GF-D8 (cell line): Measurements from ENCODE around the gene MAPKBP1.
"Not testable (repeated sequence)": the region's sequence is repeated elsewhere in the genome, so short reads cannot be mapped to it uniquely, and the experiment has no call there.

ENCODE experiments used
- DNase-seq: peaks from one replicate; lab custom pipeline; 2025; lab: John Stamatoyannopoulos, UW

The MAPKBP1 gene, protein sequence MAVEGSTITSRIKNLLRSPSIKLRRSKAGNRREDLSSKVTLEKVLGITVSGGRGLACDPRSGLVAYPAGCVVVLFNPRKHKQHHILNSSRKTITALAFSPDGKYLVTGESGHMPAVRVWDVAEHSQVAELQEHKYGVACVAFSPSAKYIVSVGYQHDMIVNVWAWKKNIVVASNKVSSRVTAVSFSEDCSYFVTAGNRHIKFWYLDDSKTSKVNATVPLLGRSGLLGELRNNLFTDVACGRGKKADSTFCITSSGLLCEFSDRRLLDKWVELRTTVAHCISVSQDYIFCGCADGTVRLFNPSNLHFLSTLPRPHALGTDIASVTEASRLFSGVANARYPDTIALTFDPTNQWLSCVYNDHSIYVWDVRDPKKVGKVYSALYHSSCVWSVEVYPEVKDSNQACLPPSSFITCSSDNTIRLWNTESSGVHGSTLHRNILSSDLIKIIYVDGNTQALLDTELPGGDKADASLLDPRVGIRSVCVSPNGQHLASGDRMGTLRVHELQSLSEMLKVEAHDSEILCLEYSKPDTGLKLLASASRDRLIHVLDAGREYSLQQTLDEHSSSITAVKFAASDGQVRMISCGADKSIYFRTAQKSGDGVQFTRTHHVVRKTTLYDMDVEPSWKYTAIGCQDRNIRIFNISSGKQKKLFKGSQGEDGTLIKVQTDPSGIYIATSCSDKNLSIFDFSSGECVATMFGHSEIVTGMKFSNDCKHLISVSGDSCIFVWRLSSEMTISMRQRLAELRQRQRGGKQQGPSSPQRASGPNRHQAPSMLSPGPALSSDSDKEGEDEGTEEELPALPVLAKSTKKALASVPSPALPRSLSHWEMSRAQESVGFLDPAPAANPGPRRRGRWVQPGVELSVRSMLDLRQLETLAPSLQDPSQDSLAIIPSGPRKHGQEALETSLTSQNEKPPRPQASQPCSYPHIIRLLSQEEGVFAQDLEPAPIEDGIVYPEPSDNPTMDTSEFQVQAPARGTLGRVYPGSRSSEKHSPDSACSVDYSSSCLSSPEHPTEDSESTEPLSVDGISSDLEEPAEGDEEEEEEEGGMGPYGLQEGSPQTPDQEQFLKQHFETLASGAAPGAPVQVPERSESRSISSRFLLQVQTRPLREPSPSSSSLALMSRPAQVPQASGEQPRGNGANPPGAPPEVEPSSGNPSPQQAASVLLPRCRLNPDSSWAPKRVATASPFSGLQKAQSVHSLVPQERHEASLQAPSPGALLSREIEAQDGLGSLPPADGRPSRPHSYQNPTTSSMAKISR (N-terminal part only)

DNA sequence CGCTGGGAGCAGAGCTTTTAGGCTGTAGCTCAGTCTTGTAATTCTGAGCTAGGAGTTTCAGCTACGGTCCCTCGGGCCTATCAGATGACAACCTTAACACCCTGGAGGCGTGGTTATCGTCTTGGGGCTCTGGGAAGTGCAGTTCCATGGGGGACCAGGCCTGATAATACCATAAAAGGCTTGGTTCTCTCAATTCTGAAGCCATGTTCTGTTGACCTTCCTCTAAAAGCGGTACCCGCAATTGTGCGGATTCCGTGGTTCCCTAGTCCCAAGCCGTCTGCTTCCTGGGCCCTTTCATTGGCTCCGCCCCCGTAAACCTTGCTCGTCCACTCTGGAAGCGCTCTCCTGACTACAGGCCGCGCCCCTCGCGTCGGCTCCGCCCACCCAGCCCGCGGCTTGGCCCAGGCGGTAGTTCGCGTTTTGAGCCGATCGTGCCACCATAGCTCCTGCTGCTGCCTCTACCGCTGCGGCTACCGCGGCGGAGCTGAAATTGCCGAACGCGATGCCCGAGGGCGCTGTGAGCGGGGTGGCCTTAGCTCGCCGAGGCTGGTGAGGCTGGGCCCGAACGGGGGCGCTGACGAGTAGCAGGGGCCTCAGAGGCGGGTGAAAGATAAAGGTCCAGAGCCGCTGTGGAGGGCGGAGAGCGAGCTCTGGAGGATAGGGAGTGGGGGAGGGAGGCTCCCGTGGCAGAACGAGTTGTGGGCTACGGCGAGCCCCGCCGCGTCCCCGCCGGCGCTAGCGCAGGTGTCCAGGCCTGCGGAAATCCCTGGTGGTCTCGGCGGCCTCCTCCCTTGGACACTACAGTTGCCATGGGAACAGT, at the start of gene MAPKBP1:
MAPKBP1 (plus strand) TSS at position 423 of the 820 bp plus-strand sequence. CDS start 792 bp downstream, outside the sequence.
- DNase-seq = peak; percentile 80

DNA sequence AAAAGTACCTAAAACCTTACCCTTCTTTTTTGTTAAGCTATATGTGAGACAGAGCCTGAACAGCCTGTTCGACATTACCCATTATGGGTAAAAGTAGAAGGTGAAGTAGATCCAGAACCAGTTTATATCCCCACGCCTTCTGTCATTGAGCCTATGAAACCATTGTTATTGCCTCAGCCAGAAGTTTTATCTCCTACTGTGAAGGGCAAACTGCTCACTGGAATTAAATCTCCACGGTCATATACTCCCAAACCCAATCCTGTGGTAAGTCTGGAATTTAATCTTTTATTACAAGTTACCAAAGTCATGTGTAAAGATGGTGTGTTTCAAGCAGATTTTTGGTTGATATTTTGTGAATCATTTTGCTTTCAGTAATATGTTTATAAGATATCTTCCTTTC, 47.1 kb upstream of the MAPKBP1 start:
- no peak for DNase-seq

DNA sequence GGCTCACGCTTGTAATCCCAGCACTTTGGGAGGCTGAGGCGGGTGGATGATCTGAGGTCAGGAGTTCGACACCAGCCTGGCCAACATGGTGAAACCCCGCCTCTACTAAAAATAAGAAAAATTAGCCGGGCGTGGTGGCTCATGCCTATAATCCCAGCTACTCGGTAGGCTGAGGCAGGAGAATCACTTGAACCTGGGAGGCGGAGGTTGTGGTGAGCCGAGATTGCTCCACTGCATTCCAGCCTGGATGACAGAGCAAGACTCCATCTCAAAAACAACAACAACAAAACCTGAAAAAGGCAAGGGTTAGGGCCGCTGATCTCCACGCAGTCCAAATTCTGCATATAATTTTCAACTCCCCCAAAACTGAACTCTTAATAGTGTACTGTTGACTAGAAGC, 46.2 kb upstream of the MAPKBP1 start:
- DNase-seq = not testable (repeated sequence)

DNA sequence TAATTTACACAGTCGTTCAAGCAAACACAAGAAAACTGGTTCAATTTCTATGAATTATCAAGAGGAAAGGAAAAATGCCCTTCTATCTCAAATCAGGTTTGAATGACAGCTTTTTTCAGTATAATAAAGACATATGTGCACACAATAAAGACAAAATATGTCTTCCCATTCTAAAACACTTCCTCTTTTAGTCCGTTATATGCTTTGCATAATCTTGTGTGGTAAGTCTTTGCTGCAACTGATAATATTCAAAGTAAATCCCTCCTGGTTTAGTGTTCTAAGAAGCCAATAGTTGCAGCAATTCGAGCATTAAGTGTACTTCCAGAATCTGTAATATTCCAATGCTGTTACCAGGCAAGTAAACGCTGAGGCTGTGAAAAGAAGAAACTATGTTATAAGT, 43.7 kb upstream of the MAPKBP1 start:
- peak; percentile 85 for DNase-seq

DNA sequence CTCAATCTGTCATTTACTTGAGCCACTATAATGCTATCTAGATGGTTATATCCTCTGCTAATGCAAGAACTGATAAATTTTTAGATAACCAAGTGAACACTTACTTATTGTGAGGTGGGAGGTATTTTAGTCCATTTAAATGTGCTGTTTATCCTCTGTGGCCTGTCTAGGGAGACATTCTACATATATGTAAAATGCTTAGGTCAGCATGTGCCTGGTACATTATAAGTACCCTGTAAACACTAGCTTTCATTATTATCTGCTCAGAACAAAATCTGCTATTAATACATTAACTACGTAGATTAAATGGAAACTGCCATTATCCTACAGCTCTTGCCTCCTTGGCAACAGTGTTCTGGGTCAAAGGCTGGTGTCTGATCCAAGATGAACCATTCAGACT, 41.8 kb upstream of the MAPKBP1 start:
- no peak for DNase-seq

DNA sequence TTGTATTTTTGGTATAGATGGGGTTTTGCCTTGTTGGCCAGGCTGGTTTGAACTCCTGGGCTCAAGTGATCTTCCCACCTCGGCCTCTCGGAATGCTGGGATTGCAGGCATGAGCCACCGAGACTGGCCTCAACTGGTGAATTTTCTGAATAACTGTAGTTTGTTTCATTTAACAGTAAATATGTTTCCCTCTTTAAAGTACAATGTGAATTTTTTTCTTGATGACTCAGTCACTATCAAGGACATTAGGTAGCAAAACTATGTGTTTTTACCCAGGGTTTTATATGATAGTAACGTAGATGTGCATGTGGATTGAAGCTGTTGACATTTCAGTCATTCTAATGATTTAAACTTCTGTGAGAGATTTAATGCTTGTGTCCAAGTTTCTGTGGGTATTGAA, 40.2 kb upstream of the MAPKBP1 start:
- no peak for DNase-seq

DNA sequence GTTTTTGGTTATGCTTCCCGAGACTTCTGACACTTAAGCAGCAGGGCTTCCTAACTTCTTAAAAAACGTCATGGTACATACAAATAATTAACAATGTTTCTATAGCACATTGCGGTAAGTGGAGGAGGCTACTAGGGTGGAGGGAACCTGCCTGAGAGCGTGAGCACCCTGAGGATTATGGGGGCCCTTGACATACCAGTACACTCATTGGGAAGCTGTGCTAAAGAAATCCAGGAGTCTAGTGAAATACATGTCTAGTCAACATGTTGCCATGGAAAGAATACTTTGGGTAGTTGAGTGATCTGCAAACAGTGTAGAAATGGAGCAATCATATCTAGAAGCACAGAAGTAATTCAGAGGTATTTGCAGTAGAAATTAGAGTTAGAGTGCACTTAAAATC, 39.2 kb upstream of the MAPKBP1 start:
- DNase-seq = no peak

DNA sequence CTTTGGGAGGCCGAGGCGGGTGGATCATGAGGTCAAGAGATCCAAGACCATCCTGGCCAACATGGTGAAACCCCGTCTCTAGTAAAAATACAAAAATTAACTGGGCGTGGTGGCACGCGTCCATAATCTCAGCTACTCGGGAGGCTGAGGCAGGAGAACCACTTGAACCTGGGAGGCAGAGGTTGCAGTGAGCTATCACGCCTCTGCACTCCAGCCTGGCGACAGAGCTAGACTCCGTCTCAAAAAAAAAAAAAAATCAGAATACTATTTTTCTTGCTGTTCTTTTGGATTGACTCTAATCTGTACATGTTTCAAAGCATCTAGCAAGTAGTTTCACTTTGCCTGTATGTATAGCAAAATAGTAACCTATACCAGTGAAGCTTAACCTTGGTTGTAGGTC, 38.8 kb upstream of the MAPKBP1 start:
- DNase-seq = not testable (repeated sequence)

DNA sequence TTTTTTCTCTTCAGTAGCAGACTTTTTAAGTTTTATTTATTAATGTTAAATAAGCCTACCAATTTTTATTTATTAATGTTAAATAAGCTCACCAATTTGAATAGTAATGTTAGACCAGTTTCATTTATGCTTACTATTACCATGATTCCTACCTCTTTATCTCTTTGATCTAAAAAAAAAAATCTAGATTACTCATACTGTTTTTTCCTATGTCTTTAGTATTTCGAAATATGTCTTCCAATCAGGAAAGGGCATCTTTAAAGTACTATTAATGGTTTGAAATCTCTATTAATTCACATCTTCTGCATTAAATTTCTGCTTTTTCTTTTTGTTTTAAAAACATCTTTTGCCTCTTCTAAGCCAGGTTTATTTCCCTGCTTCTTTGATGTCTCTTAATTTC, 27.5 kb upstream of the MAPKBP1 start:
- no peak for DNase-seq

DNA sequence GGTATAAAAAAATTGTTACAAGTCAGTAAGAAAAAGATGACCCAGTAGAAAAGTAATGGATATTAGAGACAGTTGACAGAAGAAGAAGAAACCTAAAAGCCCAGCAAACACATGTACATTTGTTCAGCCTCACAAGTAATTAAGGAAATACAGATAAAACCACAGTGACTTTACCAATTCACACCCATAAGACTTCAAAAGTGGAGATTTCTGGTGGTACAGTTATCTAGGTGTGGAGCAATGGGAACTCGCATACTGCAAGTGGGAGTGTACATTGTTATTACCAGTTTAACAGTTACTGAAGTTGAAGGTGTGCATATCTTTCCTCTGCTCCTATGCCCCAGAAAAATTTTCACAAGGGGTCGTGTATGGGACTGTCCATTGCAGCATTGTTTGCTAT, 18.1 kb upstream of the MAPKBP1 start:
- DNase-seq = no peak

DNA sequence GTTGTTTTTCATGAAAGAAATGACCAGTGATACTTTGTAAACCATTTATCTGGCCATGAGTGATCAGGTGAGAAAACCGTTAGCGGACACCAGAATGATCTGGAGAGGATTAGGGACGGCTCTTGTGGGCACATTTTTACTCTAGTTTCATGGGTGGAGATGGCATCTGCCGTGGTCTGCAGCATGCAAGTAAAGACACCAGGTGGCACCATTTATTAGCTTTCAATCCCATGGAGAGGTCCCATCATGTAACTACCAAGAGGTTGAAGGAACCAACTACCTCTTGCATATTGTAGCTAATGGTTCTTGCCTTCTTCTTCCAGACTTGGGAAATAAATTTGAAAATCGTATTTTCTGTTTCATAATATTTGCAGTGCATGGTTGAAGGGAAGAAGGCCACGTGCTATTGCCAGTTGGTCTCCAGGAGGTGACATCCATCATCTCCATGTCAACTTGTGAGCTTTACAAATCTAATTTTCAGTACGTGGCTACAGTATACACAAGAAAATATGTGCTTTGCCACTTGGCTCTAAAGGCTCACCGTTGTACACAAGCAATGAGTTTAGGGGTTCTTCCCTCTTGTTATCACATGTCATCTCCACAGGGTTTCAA, 1.5 kb upstream of the MAPKBP1 start:
- peak; percentile 27 for DNase-seq

DNA sequence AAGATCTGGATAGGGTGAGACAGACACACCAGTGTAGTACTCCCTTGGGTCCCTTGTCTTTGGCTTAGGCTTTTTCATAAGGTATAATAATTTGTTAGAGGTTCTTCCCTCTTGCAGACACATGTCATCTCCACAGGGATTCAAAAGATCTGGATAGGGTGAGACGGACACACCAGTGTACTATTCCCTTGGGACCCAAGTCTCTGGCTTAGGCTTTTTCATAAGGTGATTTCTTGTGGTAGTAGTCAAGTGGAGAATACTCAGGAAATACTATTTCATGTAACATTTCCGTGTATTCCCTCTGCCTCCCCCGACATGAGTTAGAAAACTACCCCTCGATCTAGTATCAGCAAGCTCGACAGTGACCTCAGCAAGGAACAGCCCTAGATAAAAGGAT, 954 bp upstream of the MAPKBP1 start:
- no peak for DNase-seq

DNA sequence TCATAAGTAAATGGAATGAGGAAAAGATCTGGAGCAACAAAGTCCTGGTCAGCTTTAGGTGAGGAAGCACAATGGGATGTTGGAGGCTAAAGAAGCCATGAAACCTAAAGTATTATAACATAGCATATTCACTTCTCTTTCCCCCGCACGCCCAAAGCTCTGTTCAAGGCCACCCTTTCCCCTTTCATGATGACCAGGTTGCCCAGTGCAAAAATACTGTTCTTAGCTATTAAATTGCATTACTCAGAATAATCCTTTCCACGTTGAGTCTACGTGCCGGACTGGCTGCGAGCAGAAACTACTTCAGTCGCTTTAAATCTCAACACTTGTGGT, 589 bp upstream of the MAPKBP1 start:
- no peak for DNase-seq

DNA sequence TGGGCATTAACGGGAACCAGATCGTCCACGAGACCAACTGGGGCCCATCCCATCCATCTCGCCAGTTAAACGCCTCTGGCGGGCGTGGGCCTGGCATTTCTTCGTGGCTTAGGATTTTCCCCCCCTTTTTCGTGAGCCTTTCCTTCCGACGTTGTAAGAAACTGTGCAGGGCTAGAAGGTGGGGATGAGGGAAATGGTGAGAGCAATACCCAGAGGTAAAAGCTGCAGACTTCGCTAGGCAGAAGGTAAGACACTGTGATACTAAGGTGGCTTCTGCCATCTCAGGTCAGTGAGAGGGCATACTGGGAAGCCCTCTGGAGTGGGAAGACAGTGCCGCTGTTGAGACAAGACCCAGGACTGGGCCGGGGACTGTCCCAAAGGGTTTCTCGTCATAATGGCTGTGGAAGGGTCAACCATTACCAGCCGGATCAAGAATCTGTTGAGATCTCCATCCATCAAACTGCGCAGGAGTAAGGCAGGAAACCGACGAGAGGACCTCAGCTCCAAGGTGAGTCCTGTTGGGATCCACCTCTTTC, 666 bp downstream of the MAPKBP1 start:
- DNase-seq = no peak

DNA sequence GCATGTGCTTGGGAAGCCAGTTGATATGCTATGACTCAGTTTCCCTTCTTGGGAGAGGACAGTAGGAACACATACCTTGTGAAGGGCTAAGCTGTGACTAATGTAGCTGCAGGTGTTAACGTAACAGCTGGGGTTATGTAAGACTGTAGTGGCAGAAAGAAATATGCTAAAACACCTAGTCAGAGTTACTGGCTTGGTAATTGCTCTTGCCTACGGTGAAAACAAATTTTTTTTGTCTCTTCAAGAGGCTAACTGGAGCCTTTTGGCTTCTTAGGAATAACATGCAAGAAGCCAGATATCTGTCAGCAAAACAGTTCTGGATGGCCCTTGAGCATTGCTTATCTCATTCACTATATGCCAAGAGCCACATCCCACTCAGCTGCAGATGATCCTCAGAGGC, 1.4 kb downstream of the MAPKBP1 start:
- DNase-seq = no peak

DNA sequence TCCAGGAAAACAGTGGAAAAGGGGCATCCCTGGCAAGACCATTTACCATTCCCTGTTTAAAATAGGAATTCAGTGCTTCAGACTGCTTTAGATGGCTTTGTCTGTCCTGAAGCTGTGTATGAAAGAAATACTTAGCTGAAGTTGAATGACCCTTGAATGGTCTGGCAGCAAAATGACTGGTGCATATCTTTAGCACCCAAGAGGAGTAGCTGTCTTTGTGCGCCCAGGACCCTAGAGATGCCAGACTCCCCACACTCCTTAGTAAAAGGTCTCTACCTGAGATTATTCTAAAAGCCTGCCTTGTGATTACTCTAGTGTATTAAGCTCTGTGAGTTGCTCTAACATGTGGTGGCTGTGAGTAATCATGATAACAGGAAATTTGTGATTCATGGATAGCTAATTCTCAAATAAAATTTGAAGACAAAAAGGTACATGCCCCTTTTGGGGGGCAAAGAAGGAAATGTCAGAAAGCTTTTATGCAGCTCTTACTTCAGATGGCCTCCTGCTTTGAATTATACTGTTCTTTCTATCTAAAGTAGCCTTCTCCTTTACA, 3.2 kb downstream of the MAPKBP1 start:
- no peak for DNase-seq

DNA sequence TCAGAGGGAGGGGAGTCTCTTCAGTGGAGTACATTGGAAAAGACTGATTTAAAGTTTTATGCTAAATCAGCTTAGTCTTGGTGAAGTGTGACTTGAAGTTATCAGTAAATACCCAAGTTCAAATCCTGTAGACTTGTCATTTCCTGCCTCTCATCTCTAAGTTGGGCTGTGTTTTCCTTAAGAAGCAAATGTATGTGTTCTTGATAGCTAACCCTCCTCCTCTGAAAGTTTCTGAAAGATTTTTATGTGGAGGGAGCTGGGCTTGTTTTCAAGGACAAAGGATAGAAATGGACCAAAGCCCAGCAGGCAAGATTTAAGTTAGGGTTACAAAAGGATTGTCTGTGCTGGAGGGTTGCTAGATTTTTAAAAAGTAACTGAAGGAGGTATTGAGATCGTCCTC, 4.2 kb downstream of the MAPKBP1 start:
- DNase-seq = no peak

DNA sequence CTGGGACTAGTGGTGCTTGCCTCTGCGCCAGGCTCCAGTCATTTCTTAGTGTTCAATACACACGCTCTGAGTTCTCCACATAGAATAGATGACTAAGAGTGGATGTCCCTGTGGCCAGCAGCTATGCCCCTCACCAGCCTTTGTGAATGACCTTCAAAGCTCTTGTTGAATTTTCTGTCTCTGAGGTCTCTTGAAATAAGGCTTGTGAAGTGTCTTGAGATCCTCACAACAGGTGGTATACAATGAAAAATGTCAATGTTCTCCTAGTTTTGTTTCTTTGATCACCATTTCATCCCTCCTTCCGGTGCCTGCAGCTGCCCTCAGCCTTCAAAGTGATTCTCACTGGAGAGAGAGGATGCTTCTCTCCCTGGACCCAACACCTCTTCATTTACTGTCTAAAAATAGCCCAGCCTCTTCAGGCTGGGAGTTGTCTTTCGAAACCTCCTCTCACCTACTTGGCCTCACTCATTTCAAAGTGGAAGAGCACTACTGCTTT, 5.4 kb downstream of the MAPKBP1 start:
- no peak for DNase-seq

DNA sequence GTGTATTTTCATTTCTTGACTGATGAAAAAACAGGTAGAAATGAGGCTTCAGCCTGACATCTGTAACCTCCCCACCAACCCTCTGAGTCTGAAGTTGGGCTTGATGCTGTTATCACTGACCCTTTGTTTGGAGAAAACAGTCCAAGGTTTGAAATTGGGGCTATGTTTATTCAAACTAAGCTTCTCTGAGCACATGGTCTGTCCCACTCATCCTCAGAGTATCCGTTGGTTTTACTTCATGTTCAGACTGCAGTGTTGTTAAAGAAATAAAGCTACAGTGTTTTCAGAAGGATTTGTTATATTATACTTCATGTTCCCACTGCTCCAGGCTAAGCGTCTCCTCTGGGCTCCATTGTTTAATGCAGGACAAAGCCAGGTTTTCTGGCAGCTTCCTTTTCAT, 6.0 kb downstream of the MAPKBP1 start:
- DNase-seq = no peak

DNA sequence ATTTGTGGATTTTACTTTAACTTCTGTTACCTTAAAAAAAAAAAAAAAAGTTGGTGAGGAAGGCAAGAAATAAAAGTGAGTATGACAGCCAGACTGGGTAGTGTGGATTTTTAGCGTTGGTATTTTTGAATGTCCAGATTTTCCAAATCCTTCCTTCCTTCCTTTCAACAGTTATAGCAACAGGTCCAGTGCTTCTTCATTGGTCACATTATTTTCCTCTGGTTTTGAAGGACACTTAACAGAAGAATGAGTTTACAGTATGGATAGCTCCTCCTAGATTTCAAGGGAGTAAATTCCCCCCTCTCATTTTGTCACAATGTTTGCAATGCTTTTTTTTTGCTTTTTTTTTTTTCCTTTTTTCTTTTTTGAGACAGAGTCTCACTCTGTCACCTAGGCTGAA, 6.4 kb downstream of the MAPKBP1 start:
- DNase-seq = no peak
